ENCODE data around the gene NOM1.

DNA sequence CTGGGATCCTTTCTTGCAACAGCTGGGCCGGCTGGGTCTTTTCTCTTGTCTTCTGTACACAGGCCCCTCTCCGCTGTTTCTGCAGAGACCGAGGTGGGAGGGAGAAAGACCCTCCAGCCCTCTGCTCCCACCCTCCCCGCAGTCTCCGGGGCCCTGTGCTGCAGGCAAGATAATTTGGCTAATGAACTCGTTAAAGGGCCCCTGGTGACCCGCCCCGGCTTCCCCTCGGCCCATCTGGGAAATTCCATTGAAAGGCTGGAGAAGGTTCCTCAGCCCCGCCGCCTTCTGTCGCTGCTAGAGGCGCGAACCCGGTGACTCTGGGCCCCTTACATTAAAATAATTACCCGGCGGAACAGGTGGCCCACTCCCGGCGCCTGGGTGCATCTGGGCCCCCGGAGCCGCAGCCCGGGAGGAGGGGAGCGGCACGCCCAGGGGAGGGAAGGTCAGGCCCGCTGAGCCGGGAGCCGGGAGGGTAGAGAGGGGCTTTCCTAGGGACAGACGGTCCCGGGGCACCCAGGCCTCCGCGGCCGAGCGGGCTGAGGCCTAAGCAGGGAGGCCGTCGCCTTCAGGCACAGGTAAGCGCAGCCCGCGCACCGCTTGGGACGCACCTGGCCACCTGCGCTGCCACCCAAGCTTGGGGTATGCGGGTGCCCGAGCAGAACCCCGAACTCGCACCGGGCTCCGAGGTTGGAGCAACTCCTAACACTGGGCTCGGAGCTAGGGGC lies 68.3 kb downstream of the NOM1 start:
- TF ChIP-seq, protein P1, sequence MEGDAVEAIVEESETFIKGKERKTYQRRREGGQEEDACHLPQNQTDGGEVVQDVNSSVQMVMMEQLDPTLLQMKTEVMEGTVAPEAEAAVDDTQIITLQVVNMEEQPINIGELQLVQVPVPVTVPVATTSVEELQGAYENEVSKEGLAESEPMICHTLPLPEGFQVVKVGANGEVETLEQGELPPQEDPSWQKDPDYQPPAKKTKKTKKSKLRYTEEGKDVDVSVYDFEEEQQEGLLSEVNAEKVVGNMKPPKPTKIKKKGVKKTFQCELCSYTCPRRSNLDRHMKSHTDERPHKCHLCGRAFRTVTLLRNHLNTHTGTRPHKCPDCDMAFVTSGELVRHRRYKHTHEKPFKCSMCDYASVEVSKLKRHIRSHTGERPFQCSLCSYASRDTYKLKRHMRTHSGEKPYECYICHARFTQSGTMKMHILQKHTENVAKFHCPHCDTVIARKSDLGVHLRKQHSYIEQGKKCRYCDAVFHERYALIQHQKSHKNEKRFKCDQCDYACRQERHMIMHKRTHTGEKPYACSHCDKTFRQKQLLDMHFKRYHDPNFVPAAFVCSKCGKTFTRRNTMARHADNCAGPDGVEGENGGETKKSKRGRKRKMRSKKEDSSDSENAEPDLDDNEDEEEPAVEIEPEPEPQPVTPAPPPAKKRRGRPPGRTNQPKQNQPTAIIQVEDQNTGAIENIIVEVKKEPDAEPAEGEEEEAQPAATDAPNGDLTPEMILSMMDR (IDR thresholded peaks at IDR 0.05; ENCODE audit: insufficient read depth, low read depth, low read length): no peak
- peak; percentile 98 for TF ChIP-seq EZH2 (IDR thresholded peaks at IDR 0.05; ENCODE audit: insufficient read depth, low read length)

Measured in astrocyte (in vitro differentiated cells and primary cell).